ENCODE data around the gene DRAXIN.
A peak's percentile ranks its signal among the peaks of the same experiment; 100 is the strongest.

The DRAXIN gene

DNA sequence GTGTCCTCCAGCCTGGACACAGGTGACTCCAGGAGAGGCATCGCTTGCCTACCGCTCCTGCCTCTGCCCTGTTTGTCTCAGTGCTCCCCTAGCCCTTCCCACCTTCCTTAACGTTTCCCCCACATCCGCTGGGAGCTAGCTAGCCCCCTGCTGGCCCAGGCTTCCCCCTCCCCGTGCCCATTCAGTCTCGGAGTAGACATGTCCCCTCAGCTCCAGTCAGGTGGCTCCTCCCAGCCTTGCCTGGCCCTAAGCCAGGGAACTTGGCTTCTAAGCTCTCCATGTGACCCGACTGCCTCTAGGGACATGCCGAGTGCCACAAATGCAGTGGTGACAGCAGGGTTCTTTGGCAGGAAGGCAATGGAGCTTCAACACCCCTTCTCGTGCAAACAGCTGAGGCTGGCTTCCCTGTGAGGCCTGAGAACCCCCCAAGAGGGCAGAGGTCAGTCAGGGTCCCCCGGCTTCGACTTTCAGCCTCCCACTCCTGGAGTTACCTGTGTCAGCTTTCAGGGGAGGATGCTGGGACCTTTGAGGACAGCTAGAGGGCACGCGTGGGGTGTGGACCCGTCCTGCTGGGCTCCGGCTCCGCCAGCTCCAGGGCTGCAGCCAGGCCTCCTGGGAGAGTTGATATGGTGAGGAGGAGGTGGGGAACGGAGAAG lies 16.2 kb downstream of the DRAXIN start (continued):
- TF ChIP-seq ZNF561 (tag by site-specific recombination; IDR thresholded peaks at IDR 0.05; ENCODE audit: borderline replicate concordance) (0 out of 2 replicates have a peak, but pooled peaks have one; percentile 18), PATZ1 (tag by site-specific recombination; IDR thresholded peaks at IDR 0.05) (peak; percentile 79), ZBTB48 (tag by site-specific recombination; IDR thresholded peaks at IDR 0.05) (peak; percentile 86), ZNF211 (tag by site-specific recombination; IDR thresholded peaks at IDR 0.05; ENCODE audit: low read depth) (no peak), ZNF521 (tag by site-specific recombination; IDR thresholded peaks at IDR 0.05) (no peak), SCRT2 (tag by site-specific recombination; IDR thresholded peaks at IDR 0.05) (peak; percentile 60; the same call in 1 of the 2 replicates), HOXD13 (CRISPR knock-in tag; IDR thresholded peaks at IDR 0.05; ENCODE audit: borderline replicate concordance) (no peak), ZNF302 (tag by site-specific recombination; IDR thresholded peaks at IDR 0.05; ENCODE audit: low read depth) (no peak), ZBTB20 (tag by site-specific recombination; IDR thresholded peaks at IDR 0.05) (peak; percentile 51; the same call in 1 of the 2 replicates), ZNF596 (tag by site-specific recombination; IDR thresholded peaks at IDR 0.05) (no peak), ZEB2 (tag by site-specific recombination; IDR thresholded peaks at IDR 0.05) (peak; percentile 37; the same call in 1 of the 2 replicates), ZNF341 (tag by site-specific recombination; IDR thresholded peaks at IDR 0.05; ENCODE audit: low read depth) (peak; percentile 42; the same call in 1 of the 2 replicates), YY2 (tag by site-specific recombination; IDR thresholded peaks at IDR 0.05) (no peak), ZBTB44 (tag by site-specific recombination; IDR thresholded peaks at IDR 0.05) (peak; percentile 91), ZNF664 (tag by site-specific recombination; IDR thresholded peaks at IDR 0.05) (no peak), ZNF76 (tag by site-specific recombination; IDR thresholded peaks at IDR 0.05; ENCODE audit: borderline replicate concordance, low read depth) (no peak), ZNF311 (tag by site-specific recombination; IDR thresholded peaks at IDR 0.05; ENCODE audit: borderline replicate concordance) (no peak)
- TF ChIP-seq, protein P1, sequence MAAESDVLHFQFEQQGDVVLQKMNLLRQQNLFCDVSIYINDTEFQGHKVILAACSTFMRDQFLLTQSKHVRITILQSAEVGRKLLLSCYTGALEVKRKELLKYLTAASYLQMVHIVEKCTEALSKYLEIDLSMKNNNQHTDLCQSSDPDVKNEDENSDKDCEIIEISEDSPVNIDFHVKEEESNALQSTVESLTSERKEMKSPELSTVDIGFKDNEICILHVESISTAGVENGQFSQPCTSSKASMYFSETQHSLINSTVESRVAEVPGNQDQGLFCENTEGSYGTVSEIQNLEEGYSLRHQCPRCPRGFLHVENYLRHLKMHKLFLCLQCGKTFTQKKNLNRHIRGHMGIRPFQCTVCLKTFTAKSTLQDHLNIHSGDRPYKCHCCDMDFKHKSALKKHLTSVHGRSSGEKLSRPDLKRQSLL (tag by site-specific recombination; IDR thresholded peaks at IDR 0.05), result peak; percentile 56; the same call in 1 of the 2 replicates
- TF ChIP-seq, protein P2, sequence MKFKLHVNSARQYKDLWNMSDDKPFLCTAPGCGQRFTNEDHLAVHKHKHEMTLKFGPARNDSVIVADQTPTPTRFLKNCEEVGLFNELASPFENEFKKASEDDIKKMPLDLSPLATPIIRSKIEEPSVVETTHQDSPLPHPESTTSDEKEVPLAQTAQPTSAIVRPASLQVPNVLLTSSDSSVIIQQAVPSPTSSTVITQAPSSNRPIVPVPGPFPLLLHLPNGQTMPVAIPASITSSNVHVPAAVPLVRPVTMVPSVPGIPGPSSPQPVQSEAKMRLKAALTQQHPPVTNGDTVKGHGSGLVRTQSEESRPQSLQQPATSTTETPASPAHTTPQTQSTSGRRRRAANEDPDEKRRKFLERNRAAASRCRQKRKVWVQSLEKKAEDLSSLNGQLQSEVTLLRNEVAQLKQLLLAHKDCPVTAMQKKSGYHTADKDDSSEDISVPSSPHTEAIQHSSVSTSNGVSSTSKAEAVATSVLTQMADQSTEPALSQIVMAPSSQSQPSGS (tag by site-specific recombination; IDR thresholded peaks at IDR 0.05; ENCODE audit: low read depth), result no peak
- TF ChIP-seq, protein P3, sequence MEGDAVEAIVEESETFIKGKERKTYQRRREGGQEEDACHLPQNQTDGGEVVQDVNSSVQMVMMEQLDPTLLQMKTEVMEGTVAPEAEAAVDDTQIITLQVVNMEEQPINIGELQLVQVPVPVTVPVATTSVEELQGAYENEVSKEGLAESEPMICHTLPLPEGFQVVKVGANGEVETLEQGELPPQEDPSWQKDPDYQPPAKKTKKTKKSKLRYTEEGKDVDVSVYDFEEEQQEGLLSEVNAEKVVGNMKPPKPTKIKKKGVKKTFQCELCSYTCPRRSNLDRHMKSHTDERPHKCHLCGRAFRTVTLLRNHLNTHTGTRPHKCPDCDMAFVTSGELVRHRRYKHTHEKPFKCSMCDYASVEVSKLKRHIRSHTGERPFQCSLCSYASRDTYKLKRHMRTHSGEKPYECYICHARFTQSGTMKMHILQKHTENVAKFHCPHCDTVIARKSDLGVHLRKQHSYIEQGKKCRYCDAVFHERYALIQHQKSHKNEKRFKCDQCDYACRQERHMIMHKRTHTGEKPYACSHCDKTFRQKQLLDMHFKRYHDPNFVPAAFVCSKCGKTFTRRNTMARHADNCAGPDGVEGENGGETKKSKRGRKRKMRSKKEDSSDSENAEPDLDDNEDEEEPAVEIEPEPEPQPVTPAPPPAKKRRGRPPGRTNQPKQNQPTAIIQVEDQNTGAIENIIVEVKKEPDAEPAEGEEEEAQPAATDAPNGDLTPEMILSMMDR (tag by site-specific recombination; IDR thresholded peaks at IDR 0.05), result peak; percentile 74
- TF ChIP-seq, protein P4, sequence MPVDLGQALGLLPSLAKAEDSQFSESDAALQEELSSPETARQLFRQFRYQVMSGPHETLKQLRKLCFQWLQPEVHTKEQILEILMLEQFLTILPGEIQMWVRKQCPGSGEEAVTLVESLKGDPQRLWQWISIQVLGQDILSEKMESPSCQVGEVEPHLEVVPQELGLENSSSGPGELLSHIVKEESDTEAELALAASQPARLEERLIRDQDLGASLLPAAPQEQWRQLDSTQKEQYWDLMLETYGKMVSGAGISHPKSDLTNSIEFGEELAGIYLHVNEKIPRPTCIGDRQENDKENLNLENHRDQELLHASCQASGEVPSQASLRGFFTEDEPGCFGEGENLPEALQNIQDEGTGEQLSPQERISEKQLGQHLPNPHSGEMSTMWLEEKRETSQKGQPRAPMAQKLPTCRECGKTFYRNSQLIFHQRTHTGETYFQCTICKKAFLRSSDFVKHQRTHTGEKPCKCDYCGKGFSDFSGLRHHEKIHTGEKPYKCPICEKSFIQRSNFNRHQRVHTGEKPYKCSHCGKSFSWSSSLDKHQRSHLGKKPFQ (tag by site-specific recombination; IDR thresholded peaks at IDR 0.05), result 0 out of 2 replicates have a peak, but pooled peaks have one; percentile 14

All from HEK293 (cell line).